B cell (primary cell): ENCODE results near the gene EPHB1. TPM values are rescaled to one million over a fixed set of nuclear protein-coding genes. Genes with fewer than 3 reads are reported as not detected.

ENCODE experiments used
- ATAC-seq: fragments of 200-7000 bp; cut with Tn5 transposase; one replicate; pipeline ENCODE4 v1.10.0; 2021; ENCODE audit warnings: low read depth, mild to moderate bottlenecking, moderate number of reproducible peaks, moderate library complexity
- CTCF ChIA-PET: fragments of 350-600 bp; sonication (Branson Sonifier 250); formaldehyde crosslinking; loops from one replicate; lab custom pipeline; 2021; ENCODE audit warnings: antibody characterized with exemption, inconsistent platforms; lab: Charles Lee
- POLR2A ChIA-PET: fragments of 350-600 bp; sonication (Branson Sonifier 250); formaldehyde crosslinking; loops from one replicate; lab custom pipeline; 2021; ENCODE audit warnings: antibody characterized with exemption; lab: Charles Lee
- DNase-seq: peaks from one replicate; pipeline ENCODE4 v3.0.0; 2013
- H2AFZ ChIP-seq: 2 replicates; pipeline ENCODE4 v1.6.1; 2012; ENCODE audit warnings: mild to moderate bottlenecking, low read depth, low read length; ENCODE audit not compliant: insufficient read depth, poor library complexity, severe bottlenecking
- H3K27ac ChIP-seq, 2 donors: 1 replicate in 1 of 2; 2 replicates in 1 of 2; pipeline ENCODE4 v1.5.1; 2012 to 2013; ENCODE audit warnings: low read length in 2 of 2, mild to moderate bottlenecking in 2 of 2, moderate library complexity in 1 of 2
- H3K27me3 ChIP-seq, 4 experiments: fragments of 200-600 bp in 1 of 4; sonication (generic) in 1 of 4; replicated peaks in 1 of 4; 1 replicate in 2 of 4; 2 replicates in 2 of 4; pipeline versions ENCODE4 v1.6.1 to v1.7.0; 2013 to 2016; ENCODE audit warnings: low read length in 3 of 4, mild to moderate bottlenecking in 2 of 4, mixed read lengths in 1 of 4, moderate library complexity in 1 of 4; ENCODE audit not compliant: insufficient read depth in 4 of 4, control insufficient read depth in 3 of 4; ENCODE audit errors: control extremely low read depth in 1 of 4
- H3K36me3 ChIP-seq, 2 experiments: replicated peaks in 1 of 2; 1 replicate in 1 of 2; 2 replicates in 1 of 2; pipeline versions ENCODE4 v1.6.1 to v1.7.1; 2013; ENCODE audit warnings: low read length in 1 of 2; ENCODE audit not compliant: insufficient read depth in 2 of 2, control insufficient read depth in 1 of 2; ENCODE audit errors: control extremely low read depth in 1 of 2, extremely low read depth in 1 of 2
- H3K4me1 ChIP-seq, 2 donors: fragments of 200-600 bp in 1 of 2; sonication (generic) in 1 of 2; 1 replicate in 1 of 2; 2 replicates in 1 of 2; pipeline versions ENCODE4 v1.5.1 to v1.6.1; 2013 to 2017; ENCODE audit warnings: low read length in 2 of 2; ENCODE audit not compliant: control insufficient read depth in 2 of 2, insufficient read depth in 2 of 2
- H3K4me2 ChIP-seq: replicated peaks from 2 replicates; pipeline ENCODE3; 2012; ENCODE audit warnings: mild to moderate bottlenecking, low read depth, low read length; ENCODE audit not compliant: poor library complexity, severe bottlenecking
- H3K4me3 ChIP-seq, 5 experiments: fragments of 200-600 bp in 1 of 5; sonication (generic) in 1 of 5; 1 replicate in 3 of 5; 2 replicates in 2 of 5; pipeline versions ENCODE4 v1.5.1 to v1.7.0; 2011 to 2016; ENCODE audit warnings: low read length in 4 of 5, mild to moderate bottlenecking in 4 of 5, low read depth in 2 of 5, control low read depth in 1 of 5, moderate library complexity in 1 of 5; ENCODE audit not compliant: insufficient read depth in 1 of 5; ENCODE audit errors: control extremely low read depth in 1 of 5, extremely low read depth in 1 of 5
- H3K79me2 ChIP-seq: fragments of 200-600 bp; sonication (generic); one replicate; pipeline ENCODE4 v1.6.0; 2016; ENCODE audit warnings: low read length; ENCODE audit not compliant: control insufficient read depth, insufficient read depth
- H3K9ac ChIP-seq: fragments of 200-600 bp; sonication (generic); 2 replicates; pipeline ENCODE4 v1.6.1; 2017; ENCODE audit warnings: mild to moderate bottlenecking, low read length, moderate library complexity
- H3K9me3 ChIP-seq, 3 donors: one replicate each; pipeline versions ENCODE4 v1.6.1 to v1.7.1; 2013; ENCODE audit warnings: low read length in 2 of 3; ENCODE audit not compliant: control insufficient read depth in 2 of 3, insufficient read depth in 1 of 3; ENCODE audit errors: control extremely low read depth in 1 of 3
- H4K20me1 ChIP-seq: 2 replicates; pipeline ENCODE4 v1.6.0; 2012; ENCODE audit warnings: mild to moderate bottlenecking, low read length; ENCODE audit not compliant: insufficient read depth, control insufficient read depth, poor library complexity, severe bottlenecking
- H3K27ac Mint-ChIP-seq: one replicate; pipeline ENCODE4 v1.8.0; 2021; ENCODE audit warnings: mixed read lengths
- H3K27me3 Mint-ChIP-seq: one replicate; pipeline ENCODE4 v1.8.0; 2021; ENCODE audit warnings: mixed read lengths
- H3K4me1 Mint-ChIP-seq: one replicate; pipeline ENCODE4 v1.8.0; 2021; ENCODE audit warnings: mixed read lengths
- H3K4me3 Mint-ChIP-seq: one replicate; pipeline ENCODE4 v1.8.0; 2021; ENCODE audit warnings: mixed read lengths
- H3K9me3 Mint-ChIP-seq: one replicate; pipeline ENCODE4 v1.8.0; 2022; ENCODE audit warnings: mixed read lengths; ENCODE audit not compliant: insufficient read depth
- EZH2 ChIP-seq: IDR thresholded peaks from 2 replicates; pipeline ENCODE4 v1.6.1; 2012; ENCODE audit warnings: borderline replicate concordance, low read depth, mild to moderate bottlenecking, moderate library complexity, low read length; ENCODE audit not compliant: insufficient read depth, poor library complexity, severe bottlenecking
- WGBS: methylation state at CpG from one replicate; pipeline ENCODE4 v1.1.5; 2013; ENCODE audit warnings: missing lambda C conversion rate; ENCODE audit not compliant: insufficient coverage; 5-methylcytosine and 5-hydroxymethylcytosine counted together
- intact Hi-C: fragments of 100-400 bp; cut with micrococcal nuclease; formaldehyde crosslinking; loops from one replicate; pipeline ENCODE4 v1.10.0; 2022
- polyA plus RNA-seq: library from polyadenylated mRNA; depleted of rRNA; stranded (reverse); fragments of >200 nt; gene quantifications from 2 replicates; pipeline ENCODE4 v1.2.3, GENCODE V29; 2012
- total RNA-seq, 2 donors: library from RNA; stranded (reverse); fragments of 120-200 nt in 1 of 2; gene quantifications; 1 replicate in 1 of 2; 2 replicates in 1 of 2; pipeline versions ENCODE4 v1.2.3 to v1.2.4, GENCODE V29; 2013 to 2022
- TF ChIP-seq, protein P1 (sequence below): fragments of 200-600 bp; IDR thresholded peaks from one replicate; pipeline ENCODE4 v1.8.0; 2022; ENCODE audit warnings: antibody characterized with exemption, mild to moderate bottlenecking

Gene EPHB1
- total and polyA plus RNA-seq, 2 donors (not counting 1 experiment from before 2014, with no cell fraction given): 0.01 TPM; not detected in 1

- ChIA-PET POLR2A (no interaction called here), CTCF (no interaction called here)
- no peak overlapping the region for H3K4me3 ChIP-seq
- TF ChIP-seq, protein P1, sequence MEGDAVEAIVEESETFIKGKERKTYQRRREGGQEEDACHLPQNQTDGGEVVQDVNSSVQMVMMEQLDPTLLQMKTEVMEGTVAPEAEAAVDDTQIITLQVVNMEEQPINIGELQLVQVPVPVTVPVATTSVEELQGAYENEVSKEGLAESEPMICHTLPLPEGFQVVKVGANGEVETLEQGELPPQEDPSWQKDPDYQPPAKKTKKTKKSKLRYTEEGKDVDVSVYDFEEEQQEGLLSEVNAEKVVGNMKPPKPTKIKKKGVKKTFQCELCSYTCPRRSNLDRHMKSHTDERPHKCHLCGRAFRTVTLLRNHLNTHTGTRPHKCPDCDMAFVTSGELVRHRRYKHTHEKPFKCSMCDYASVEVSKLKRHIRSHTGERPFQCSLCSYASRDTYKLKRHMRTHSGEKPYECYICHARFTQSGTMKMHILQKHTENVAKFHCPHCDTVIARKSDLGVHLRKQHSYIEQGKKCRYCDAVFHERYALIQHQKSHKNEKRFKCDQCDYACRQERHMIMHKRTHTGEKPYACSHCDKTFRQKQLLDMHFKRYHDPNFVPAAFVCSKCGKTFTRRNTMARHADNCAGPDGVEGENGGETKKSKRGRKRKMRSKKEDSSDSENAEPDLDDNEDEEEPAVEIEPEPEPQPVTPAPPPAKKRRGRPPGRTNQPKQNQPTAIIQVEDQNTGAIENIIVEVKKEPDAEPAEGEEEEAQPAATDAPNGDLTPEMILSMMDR: no peak
- no peak for TF ChIP-seq EZH2
- DNase-seq (no peak), ATAC-seq (no peak)
- no peak overlapping the region for H3K4me2 ChIP-seq
- peaks cover 5% of the 10 kb centered on the region for H3K27me3 Mint-ChIP-seq
- H3K9ac ChIP-seq: no peak overlapping the region
- H3K4me1 ChIP-seq: no peaks in the 10 kb centered on the region
- WGBS: 94% methylated on average over 4 of the region's 5 CpGs
- H3K9me3 ChIP-seq: no peaks in the 10 kb centered on the region
- no peak overlapping the region for H3K27ac ChIP-seq
- H3K4me3 Mint-ChIP-seq: no peak overlapping the region
- no peaks in the 10 kb centered on the region for H3K27me3 ChIP-seq
- H3K9me3 Mint-ChIP-seq: peaks cover 2% of the 10 kb centered on the region
- H2AFZ ChIP-seq: no peak overlapping the region
- no peak overlapping the region for H3K27ac Mint-ChIP-seq
- H3K79me2 ChIP-seq: no peaks in the 10 kb centered on the region
- intact Hi-C loops: no loop called here
- no peaks in the 10 kb centered on the region for H3K36me3 ChIP-seq
- H4K20me1 ChIP-seq: no peaks in the 10 kb centered on the region
- no peaks in the 10 kb centered on the region for H3K4me1 Mint-ChIP-seq
Measured at GRCh38 chr3:135214400-135214799, 419.3 kb downstream of the EPHB1 start.

GRCh38 chr3:135215516-135215915 is 420.5 kb downstream of the EPHB1 start:
- no peaks in the 10 kb centered on the region for H3K4me1 Mint-ChIP-seq
- no peaks in the 10 kb centered on the region for H3K36me3 ChIP-seq
- peaks cover 2% of the 10 kb centered on the region for H3K9me3 Mint-ChIP-seq
- ATAC-seq (no peak), DNase-seq (no peak)
- no peaks in the 10 kb centered on the region for H3K4me1 ChIP-seq
- CTCF ChIA-PET: no interaction called here
- H3K27me3 Mint-ChIP-seq: peaks cover 5% of the 10 kb centered on the region
- no peaks in the 10 kb centered on the region for H3K79me2 ChIP-seq
- no peak overlapping the region for H3K4me2 ChIP-seq
- H4K20me1 ChIP-seq: no peaks in the 10 kb centered on the region
- no peaks in the 10 kb centered on the region for H3K9me3 ChIP-seq
- H3K4me3 Mint-ChIP-seq: no peak overlapping the region
- no peak overlapping the region for H2AFZ ChIP-seq
- WGBS: 95% methylated on average over 5 of the region's 6 CpGs
- no peak overlapping the region for H3K27ac ChIP-seq
- intact Hi-C loops: no loop called here
- no peak overlapping the region for H3K27ac Mint-ChIP-seq
- no peak overlapping the region for H3K4me3 ChIP-seq
- no peaks in the 10 kb centered on the region for H3K27me3 ChIP-seq
- POLR2A ChIA-PET: no interaction called here
- TF ChIP-seq, protein P1: no peak
- no peak for TF ChIP-seq EZH2
- no peak overlapping the region for H3K9ac ChIP-seq
